MM.1S (cell line): ENCODE measurements around the gene HECTD2.

Source experiments
- CTCF ChIP-seq: fragments of 300-600 bp; sonication (generic); IDR thresholded peaks from 2 replicates; pipeline ENCODE4 v1.5.1; 2016; ENCODE audit warnings: antibody characterized with exemption, low read length, mixed read lengths
- EZH2 ChIP-seq: fragments of 300-600 bp; sonication (generic); optimal IDR thresholded peaks from 2 replicates; pipeline ENCODE3; 2017; ENCODE audit warnings: low read depth, mild to moderate bottlenecking, antibody characterized with exemption, low read length, mixed read lengths

- no peak for TF ChIP-seq CTCF
- no peak for TF ChIP-seq EZH2
These were observed 129.8 kb downstream of the HECTD2 start for GRCh38 chr10:91539930-91540329.
